ENCODE data around the gene DIAPH1.
A peak's percentile ranks its signal among the peaks of the same experiment; 100 is the strongest.

Gene DIAPH1

GRCh38 chr5:141639357-141640050 lies 20.7 kb upstream of the DIAPH1 start:
- DNase-seq (ENCODE audit: low read depth): no peak

GRCh38 chr5:141638771-141639170 lies 20.0 kb upstream of the DIAPH1 start:
- DNase-seq (ENCODE audit: low read depth): no peak

GRCh38 chr5:141637767-141638419 lies 19.1 kb upstream of the DIAPH1 start:
- peak; percentile 67 for DNase-seq (ENCODE audit: low read depth)

GRCh38 chr5:141637123-141637766 lies 18.4 kb upstream of the DIAPH1 start:
- DNase-seq (ENCODE audit: low read depth): peak; percentile 37

- peak; percentile 93 for DNase-seq (ENCODE audit: low read depth)
Observed at GRCh38 chr5:141636413-141637122, 17.8 kb upstream of the DIAPH1 start, which contains the start of the genes HDAC3 and RELL2. TSS of gene HDAC3 (minus strand) at chr5:141636849. CDS start at chr5:141636790, 59 bp downstream. TSS of gene RELL2 (plus strand) at chr5:141636997. CDS start at chr5:141638226, 1,229 bp downstream.

GRCh38 chr5:141636106-141636412 lies 17.3 kb upstream of the DIAPH1 start:
- no peak for DNase-seq (ENCODE audit: low read depth)

- DNase-seq (ENCODE audit: low read depth): no peak
Observed at GRCh38 chr5:141635646-141636045, 16.8 kb upstream of the DIAPH1 start.

GRCh38 chr5:141634720-141635119 lies 15.9 kb upstream of the DIAPH1 start:
- DNase-seq (ENCODE audit: low read depth): no peak

- no peak for DNase-seq (ENCODE audit: low read depth)
Observed at GRCh38 chr5:141633871-141634561, 15.2 kb upstream of the DIAPH1 start.

- no peak for DNase-seq (ENCODE audit: low read depth)
Observed at GRCh38 chr5:141632650-141633049, 13.8 kb upstream of the DIAPH1 start.

- no peak for DNase-seq (ENCODE audit: low read depth)
Observed at GRCh38 chr5:141630570-141631140, 11.9 kb upstream of the DIAPH1 start.

- no peak for DNase-seq (ENCODE audit: low read depth)
Observed at GRCh38 chr5:141628175-141628788, 9.5 kb upstream of the DIAPH1 start.

- DNase-seq (ENCODE audit: low read depth): no peak
Observed at GRCh38 chr5:141623611-141624010, 4.8 kb upstream of the DIAPH1 start.

- DNase-seq (ENCODE audit: low read depth): no peak
Observed at GRCh38 chr5:141623186-141623585, 4.4 kb upstream of the DIAPH1 start.

GRCh38 chr5:141618030-141618803 lies 583 bp downstream of the DIAPH1 start:
- DNase-seq (ENCODE audit: low read depth): peak; percentile 65

- no peak for DNase-seq (ENCODE audit: low read depth)
Observed at GRCh38 chr5:141617682-141618029, 1.1 kb downstream of the DIAPH1 start.

GRCh38 chr5:141617128-141617527 lies 1.7 kb downstream of the DIAPH1 start:
- DNase-seq (ENCODE audit: low read depth): peak; percentile 37

GRCh38 chr5:141615991-141616720 lies 2.6 kb downstream of the DIAPH1 start:
- no peak for DNase-seq (ENCODE audit: low read depth)

- no peak for DNase-seq (ENCODE audit: low read depth)
Observed at GRCh38 chr5:141613344-141613743, 5.5 kb downstream of the DIAPH1 start.

GRCh38 chr5:141611289-141611688 lies 7.5 kb downstream of the DIAPH1 start:
- no peak for DNase-seq (ENCODE audit: low read depth)
